Neural cell (in vitro differentiated cells): Measurements from ENCODE around the gene PAPPA2.

Experiments
- CTCF ChIP-seq: fragments of 450-650 bp; IDR thresholded peaks from 2 replicates; pipeline ENCODE4 v1.5.1; 2014; ENCODE audit warnings: antibody characterized with exemption, mild to moderate bottlenecking, moderate library complexity; ENCODE audit not compliant: poor library complexity, severe bottlenecking
- EZH2 ChIP-seq: fragments of 200-600, 300-800 bp; shearing (Covaris generic), sonication (generic); IDR thresholded peaks from 2 replicates; pipeline ENCODE4 v1.6.1; 2014; ENCODE audit warnings: antibody characterized with exemption, low read length, borderline replicate concordance, mild to moderate bottlenecking; ENCODE audit not compliant: insufficient read depth, poor library complexity, severe bottlenecking
- POLR2AphosphoS5 ChIP-seq: IDR thresholded peaks from 2 replicates; pipeline ENCODE4 v1.6.1; 2012

- TF ChIP-seq POLR2AphosphoS5 (no peak), CTCF (no peak), EZH2 (no peak)
These were observed 322.8 kb downstream of the PAPPA2 start for GRCh38 chr1:176785791-176786190.
